Measurements from ENCODE around the gene PSMB3.

DNA sequence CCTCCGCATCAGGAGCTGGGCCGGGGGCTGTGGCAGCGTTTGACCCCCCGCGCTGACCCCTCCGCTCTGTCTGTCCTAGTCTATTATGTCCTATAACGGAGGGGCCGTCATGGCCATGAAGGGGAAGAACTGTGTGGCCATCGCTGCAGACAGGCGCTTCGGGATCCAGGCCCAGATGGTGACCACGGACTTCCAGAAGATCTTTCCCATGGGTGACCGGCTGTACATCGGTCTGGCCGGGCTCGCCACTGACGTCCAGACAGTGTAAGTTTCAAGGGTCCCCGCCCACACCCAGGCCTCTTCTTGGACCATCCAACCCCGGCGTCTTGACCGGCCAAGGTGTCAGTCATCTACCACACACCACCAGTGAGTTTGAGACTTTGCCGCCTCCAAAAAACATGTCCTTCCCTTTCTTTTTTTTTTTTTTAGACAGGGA, 548 bp downstream of the PSMB3 start:
- TF ChIP-seq EZH2phosphoT487 (IDR thresholded peaks at IDR 0.05; ENCODE audit: borderline replicate concordance, low read depth, low read length): no peak
- TF ChIP-seq, protein P1, sequence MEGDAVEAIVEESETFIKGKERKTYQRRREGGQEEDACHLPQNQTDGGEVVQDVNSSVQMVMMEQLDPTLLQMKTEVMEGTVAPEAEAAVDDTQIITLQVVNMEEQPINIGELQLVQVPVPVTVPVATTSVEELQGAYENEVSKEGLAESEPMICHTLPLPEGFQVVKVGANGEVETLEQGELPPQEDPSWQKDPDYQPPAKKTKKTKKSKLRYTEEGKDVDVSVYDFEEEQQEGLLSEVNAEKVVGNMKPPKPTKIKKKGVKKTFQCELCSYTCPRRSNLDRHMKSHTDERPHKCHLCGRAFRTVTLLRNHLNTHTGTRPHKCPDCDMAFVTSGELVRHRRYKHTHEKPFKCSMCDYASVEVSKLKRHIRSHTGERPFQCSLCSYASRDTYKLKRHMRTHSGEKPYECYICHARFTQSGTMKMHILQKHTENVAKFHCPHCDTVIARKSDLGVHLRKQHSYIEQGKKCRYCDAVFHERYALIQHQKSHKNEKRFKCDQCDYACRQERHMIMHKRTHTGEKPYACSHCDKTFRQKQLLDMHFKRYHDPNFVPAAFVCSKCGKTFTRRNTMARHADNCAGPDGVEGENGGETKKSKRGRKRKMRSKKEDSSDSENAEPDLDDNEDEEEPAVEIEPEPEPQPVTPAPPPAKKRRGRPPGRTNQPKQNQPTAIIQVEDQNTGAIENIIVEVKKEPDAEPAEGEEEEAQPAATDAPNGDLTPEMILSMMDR (conservative IDR thresholded peaks at IDR 0.05; ENCODE audit: low read length): no peak
